Measurements from ENCODE around the gene GRIK1. TPM values are rescaled to one million over a fixed set of nuclear protein-coding genes. Genes with fewer than 3 reads are reported as not detected.

GRIK1 gene
- total and polyA plus RNA-seq, 12 donors: not detected

GRCh38 chr21:29725025-29725736, 214.6 kb downstream of the GRIK1 start:
- Histone ChIP-seq H3K27ac (no peak overlapping the region), H3K4me1 (peaks cover 0 to 12% (median 0%) of the 10 kb centered on the region in 9 donors), H3K9me3 (no peaks in the 10 kb centered on the region), H3K27me3 (no peaks in the 10 kb centered on the region), H3K36me3 (no peaks in the 10 kb centered on the region), H3K4me3 (peak overlapping the region in 1 of 10 donors; percentile 13)
- ATAC-seq: no peak
- intact Hi-C loops (cut with DNase I): no loop called here
- WGBS, 2 donors: 64% methylated on average over 9 of the region's 9 CpGs
- no peak for TF ChIP-seq CTCF (IDR thresholded peaks at IDR 0.05)
- no peak for DNase-seq

- Histone ChIP-seq H3K9me3 (peaks cover 0 to 12% (median 0%) of the 10 kb centered on the region in 11 donors), H3K36me3 (no peaks in the 10 kb centered on the region), H3K4me1 (peaks cover 0 to 12% (median 0%) of the 10 kb centered on the region in 9 donors), H3K4me3 (no peak overlapping the region), H3K27me3 (no peaks in the 10 kb centered on the region), H3K27ac (no peak overlapping the region)
- no peak for DNase-seq
- ATAC-seq: no peak
- intact Hi-C loops (cut with DNase I): no loop called here
- TF ChIP-seq CTCF (IDR thresholded peaks at IDR 0.05): no peak
- WGBS, 2 donors: 88 to 91% methylated on average over 2 of the region's 2 CpGs
Measured at GRCh38 chr21:29721964-29722363, 217.8 kb downstream of the GRIK1 start.

GRCh38 chr21:29721221-29721620, 218.6 kb downstream of the GRIK1 start:
- 75 to 84% methylated on average over 5 of the region's 5 CpGs for WGBS, 2 donors
- no peaks in the 10 kb centered on the region for H3K27me3 ChIP-seq
- DNase-seq: no peak
- no peak for ATAC-seq
- H3K4me1 ChIP-seq: peaks cover 0 to 9% (median 0%) of the 10 kb centered on the region in 9 donors
- intact Hi-C loops (cut with DNase I): no loop called here
- no peak for TF ChIP-seq CTCF (IDR thresholded peaks at IDR 0.05)
- H3K9me3 ChIP-seq: peaks cover 0 to 19% (median 0%) of the 10 kb centered on the region in 11 donors
- H3K27ac ChIP-seq: no peak overlapping the region
- H3K4me3 ChIP-seq: no peak overlapping the region
- H3K36me3 ChIP-seq: no peaks in the 10 kb centered on the region

- peaks cover 0 to 29% (median 0%) of the 10 kb centered on the region in 11 donors for H3K9me3 ChIP-seq
- H3K27me3 ChIP-seq: no peaks in the 10 kb centered on the region
- no peak overlapping the region for H3K27ac ChIP-seq
- TF ChIP-seq CTCF (IDR thresholded peaks at IDR 0.05): no peak
- H3K36me3 ChIP-seq: no peaks in the 10 kb centered on the region
- H3K4me1 ChIP-seq: no peaks in the 10 kb centered on the region
- H3K4me3 ChIP-seq: no peak overlapping the region
- intact Hi-C loops (cut with DNase I): no loop called here
- DNase-seq (no peak), ATAC-seq (no peak)
Measured at GRCh38 chr21:29719521-29719920, 220.3 kb downstream of the GRIK1 start.

Measured in heart right ventricle (tissue), 16 donors.